GM23338 (cell line): ENCODE measurements around the gene UBE2I. TPM values are rescaled to one million over a fixed set of nuclear protein-coding genes. Genes with fewer than 3 reads are reported as not detected.
A peak's percentile ranks its signal among the peaks of the same experiment; 100 is the strongest.

Experiments
- ATAC-seq: fragments of 200-7000 bp; cut with Tn5 transposase; 3 replicates; pipeline ENCODE4 v1.9.1; 2020
- DNase-seq: peaks from one replicate; pipeline ENCODE4 v3.0.0-alpha.2; 2015; ENCODE audit warnings: low spot score
- H2AFZ ChIP-seq: fragments of 200-600 bp; sonication (generic); 2 replicates; pipeline ENCODE4 v1.8.0; 2016; ENCODE audit warnings: antibody characterized with exemption, mild to moderate bottlenecking, moderate library complexity
- H3F3A ChIP-seq: fragments of 200-600 bp; sonication (generic); replicated peaks from 2 replicates; pipeline ENCODE4 v1.8.0; 2017; ENCODE audit warnings: antibody characterized with exemption, mixed run types, low read depth
- H3K27ac ChIP-seq: fragments of 200-600 bp; sonication (generic); 2 replicates; pipeline ENCODE4 v1.6.1; 2016; ENCODE audit warnings: low read depth
- H3K27me3 ChIP-seq: fragments of 200-600 bp; sonication (generic); 2 replicates; pipeline ENCODE4 v1.8.0; 2016; ENCODE audit warnings: mild to moderate bottlenecking, mixed run types, moderate library complexity; ENCODE audit not compliant: insufficient read depth
- H3K36me3 ChIP-seq: fragments of 200-600 bp; sonication (generic); 2 replicates; pipeline ENCODE4 v1.8.0; 2016; ENCODE audit warnings: mild to moderate bottlenecking; ENCODE audit not compliant: insufficient read depth
- H3K4me1 ChIP-seq: fragments of 200-600 bp; sonication (generic); 2 replicates; pipeline ENCODE4 v1.8.0; 2016; ENCODE audit warnings: mild to moderate bottlenecking, moderate library complexity; ENCODE audit not compliant: insufficient read depth
- H3K4me2 ChIP-seq: fragments of 200-600 bp; sonication (generic); 2 replicates; pipeline ENCODE4 v1.7.1; 2017; ENCODE audit warnings: mixed run types
- H3K4me3 ChIP-seq: fragments of 200-600 bp; sonication (generic); 2 replicates; pipeline ENCODE4 v1.6.1; 2016; ENCODE audit warnings: mixed run types
- H3K79me2 ChIP-seq: fragments of 200-600 bp; sonication (generic); replicated peaks from 2 replicates; pipeline ENCODE4 v1.8.0; 2017; ENCODE audit warnings: mild to moderate bottlenecking; ENCODE audit not compliant: insufficient read depth
- H3K9me2 ChIP-seq: fragments of 200-600 bp; sonication (generic); 2 replicates; pipeline ENCODE4 v1.8.0; 2017; ENCODE audit not compliant: insufficient read depth
- H4K20me1 ChIP-seq: fragments of 200-600 bp; sonication (generic); replicated peaks from 2 replicates; pipeline ENCODE4 v1.8.0; 2017; ENCODE audit warnings: mild to moderate bottlenecking; ENCODE audit not compliant: insufficient read depth
- H3K27ac Mint-ChIP-seq: 2 replicates; pipeline ENCODE4 v1.8.0; 2020; ENCODE audit warnings: inconsistent platforms, mild to moderate bottlenecking, moderate library complexity, mixed read lengths
- H3K27me3 Mint-ChIP-seq: 3 replicates; pipeline ENCODE4 v1.8.0; 2022; ENCODE audit warnings: low read depth, mild to moderate bottlenecking, moderate library complexity, mixed read lengths, inconsistent platforms; ENCODE audit not compliant: insufficient read depth, poor library complexity
- H3K36me3 Mint-ChIP-seq: 3 replicates; pipeline ENCODE4 v1.8.0; 2021; ENCODE audit warnings: low read depth, mild to moderate bottlenecking, inconsistent platforms, moderate library complexity, mixed read lengths
- H3K4me1 Mint-ChIP-seq: 3 replicates; pipeline ENCODE4 v1.8.0; 2020; ENCODE audit warnings: mild to moderate bottlenecking, inconsistent platforms, mixed read lengths
- H3K4me3 Mint-ChIP-seq: 3 replicates; pipeline ENCODE4 v1.8.0; 2021; ENCODE audit warnings: moderate library complexity, mild to moderate bottlenecking, inconsistent platforms, mixed read lengths
- H3K9me3 Mint-ChIP-seq: 3 replicates; pipeline ENCODE4 v1.8.0; 2020; ENCODE audit warnings: moderate library complexity, mild to moderate bottlenecking, inconsistent platforms, mixed read lengths
- CREB1 ChIP-seq: fragments of 250-450 bp; sonication (Bioruptor Pico); IDR thresholded peaks from 2 replicates; pipeline ENCODE4 v1.5.0; 2020; ENCODE audit warnings: low read depth, mild to moderate bottlenecking, moderate library complexity
- CTCF ChIP-seq, 2 experiments: fragments of 200-600 bp in 1 of 2; sonication (generic) in 1 of 2; conservative IDR thresholded peaks; 2 replicates each; pipeline versions ENCODE4 v1.5.1 to v1.6.1; 2016 to 2017; ENCODE audit warnings: antibody characterized with exemption in 2 of 2, low read depth in 2 of 2, mild to moderate bottlenecking in 2 of 2, moderate library complexity in 1 of 2
- ETS1 ChIP-seq: IDR thresholded peaks from 2 replicates; pipeline ENCODE4 v1.6.1; 2016; ENCODE audit warnings: antibody characterized with exemption
- EZH2 ChIP-seq: fragments of 200-600 bp; sonication (generic); IDR thresholded peaks from one replicate; pipeline ENCODE4 v1.8.0; 2017; ENCODE audit warnings: antibody characterized with exemption, mild to moderate bottlenecking, low read depth; ENCODE audit not compliant: unreplicated experiment
- EZH2phosphoT487 ChIP-seq: fragments of 200-600 bp; sonication (generic); IDR thresholded peaks from one replicate; pipeline ENCODE4 v1.8.1; 2018; ENCODE audit warnings: antibody characterized with exemption; ENCODE audit not compliant: unreplicated experiment
- JUNB ChIP-seq: IDR thresholded peaks from one replicate; pipeline ENCODE4 v1.6.1; 2016; ENCODE audit warnings: antibody characterized with exemption; ENCODE audit not compliant: unreplicated experiment
- NANOG ChIP-seq: IDR thresholded peaks from 2 replicates; pipeline ENCODE4 v1.6.1; 2016; ENCODE audit warnings: antibody characterized with exemption, borderline replicate concordance
- POLR2AphosphoS5 ChIP-seq: IDR thresholded peaks from 2 replicates; pipeline ENCODE4 v1.6.1; 2016; ENCODE audit warnings: antibody characterized with exemption, low read depth
- STAT1 ChIP-seq: IDR thresholded peaks from one replicate; pipeline ENCODE4 v1.6.1; 2016; ENCODE audit warnings: antibody characterized with exemption; ENCODE audit not compliant: unreplicated experiment
- ZNF114 ChIP-seq: fragments of 250-450 bp; sonication (Bioruptor Pico); IDR thresholded peaks from 2 replicates; pipeline ENCODE4 v1.5.0; 2020; ENCODE audit warnings: mild to moderate bottlenecking, moderate library complexity
- ZNF331 ChIP-seq: fragments of 250-450 bp; sonication (Bioruptor Pico); IDR thresholded peaks from 2 replicates; pipeline ENCODE4 v1.5.0; 2020; ENCODE audit warnings: low read depth, mild to moderate bottlenecking, moderate library complexity
- polyA plus RNA-seq: library from polyadenylated mRNA; unstranded; fragments of >200 nt; fragmentation: Nextera tagmentation; extraction: Ambion mirVana; gene quantifications from 2 replicates; pipeline ENCODE4 v1.2.1, GENCODE V29; 2016
- total RNA-seq: library from RNA; depleted of rRNA; stranded (reverse); fragments of >200 nt; shearing (Covaris generic); gene quantifications from 2 replicates; pipeline ENCODE4 v1.2.3, GENCODE V29; 2014
- TF ChIP-seq, protein P1 (sequence below): fragments of 250-450 bp; sonication (Bioruptor Pico); IDR thresholded peaks from 2 replicates; pipeline ENCODE4 v1.5.0; 2020; ENCODE audit warnings: mild to moderate bottlenecking, moderate library complexity

Gene UBE2I
- total and polyA plus RNA-seq, 2 experiments from 2014 or later, result 116 to 220 TPM

GRCh38 chr16:1350691-1351090 lies 41.3 kb downstream of the UBE2I start (continued):
- no peak for TF ChIP-seq EZH2
- no peak for TF ChIP-seq ZNF114 (CRISPR knock-in tag)
- TF ChIP-seq EZH2phosphoT487, result no peak
- TF ChIP-seq ETS1, result no peak
- TF ChIP-seq NANOG, result no peak
- no peak for TF ChIP-seq STAT1

GRCh38 chr16:1351215-1351581 lies 41.8 kb downstream of the UBE2I start:
- Mint-ChIP-seq H3K27me3 (peaks cover 28% of the 10 kb centered on the region), H3K4me1 (peaks cover 6% of the 10 kb centered on the region), H3K27ac (no peak overlapping the region), H3K36me3 (peaks cover 4% of the 10 kb centered on the region; the same call in 2 of the 3 replicates), H3K9me3 (peaks cover 3% of the 10 kb centered on the region), H3K4me3 (peak overlapping the region; percentile 81)
- no peaks in the 10 kb centered on the region for H3K9me2 ChIP-seq
- H4K20me1 ChIP-seq, result peaks cover 4% of the 10 kb centered on the region; the same call in 1 of the 2 replicates
- H2AFZ ChIP-seq, result no peak overlapping the region
- H3K79me2 ChIP-seq, result peaks cover 35% of the 10 kb centered on the region
- H3K36me3 ChIP-seq, result no peaks in the 10 kb centered on the region; the same call in 1 of the 2 replicates
- H3F3A ChIP-seq, result no peaks in the 10 kb centered on the region; the same call in 1 of the 2 replicates
- DNase-seq (no peak), ATAC-seq (peak; percentile 33)
- peaks cover 7% of the 10 kb centered on the region; the same call in 1 of the 2 replicates for H3K4me1 ChIP-seq
- no peak overlapping the region for H3K27ac ChIP-seq
- peak overlapping the region; percentile 94 for H3K4me2 ChIP-seq
- H3K27me3 ChIP-seq, result no peaks in the 10 kb centered on the region
- peak overlapping the region; percentile 93 for H3K4me3 ChIP-seq
- TF ChIP-seq POLR2AphosphoS5, result no peak
- TF ChIP-seq CREB1 (CRISPR knock-in tag), result no peak
- no peak for TF ChIP-seq JUNB
- TF ChIP-seq STAT1, result no peak
- TF ChIP-seq EZH2phosphoT487, result no peak
- no peak for TF ChIP-seq EZH2
- TF ChIP-seq ETS1, result no peak
- no peak for TF ChIP-seq CTCF (conservative IDR thresholded peaks at IDR 0.05; ENCODE audit: low read depth in 2 of 2)
- TF ChIP-seq, protein P1, sequence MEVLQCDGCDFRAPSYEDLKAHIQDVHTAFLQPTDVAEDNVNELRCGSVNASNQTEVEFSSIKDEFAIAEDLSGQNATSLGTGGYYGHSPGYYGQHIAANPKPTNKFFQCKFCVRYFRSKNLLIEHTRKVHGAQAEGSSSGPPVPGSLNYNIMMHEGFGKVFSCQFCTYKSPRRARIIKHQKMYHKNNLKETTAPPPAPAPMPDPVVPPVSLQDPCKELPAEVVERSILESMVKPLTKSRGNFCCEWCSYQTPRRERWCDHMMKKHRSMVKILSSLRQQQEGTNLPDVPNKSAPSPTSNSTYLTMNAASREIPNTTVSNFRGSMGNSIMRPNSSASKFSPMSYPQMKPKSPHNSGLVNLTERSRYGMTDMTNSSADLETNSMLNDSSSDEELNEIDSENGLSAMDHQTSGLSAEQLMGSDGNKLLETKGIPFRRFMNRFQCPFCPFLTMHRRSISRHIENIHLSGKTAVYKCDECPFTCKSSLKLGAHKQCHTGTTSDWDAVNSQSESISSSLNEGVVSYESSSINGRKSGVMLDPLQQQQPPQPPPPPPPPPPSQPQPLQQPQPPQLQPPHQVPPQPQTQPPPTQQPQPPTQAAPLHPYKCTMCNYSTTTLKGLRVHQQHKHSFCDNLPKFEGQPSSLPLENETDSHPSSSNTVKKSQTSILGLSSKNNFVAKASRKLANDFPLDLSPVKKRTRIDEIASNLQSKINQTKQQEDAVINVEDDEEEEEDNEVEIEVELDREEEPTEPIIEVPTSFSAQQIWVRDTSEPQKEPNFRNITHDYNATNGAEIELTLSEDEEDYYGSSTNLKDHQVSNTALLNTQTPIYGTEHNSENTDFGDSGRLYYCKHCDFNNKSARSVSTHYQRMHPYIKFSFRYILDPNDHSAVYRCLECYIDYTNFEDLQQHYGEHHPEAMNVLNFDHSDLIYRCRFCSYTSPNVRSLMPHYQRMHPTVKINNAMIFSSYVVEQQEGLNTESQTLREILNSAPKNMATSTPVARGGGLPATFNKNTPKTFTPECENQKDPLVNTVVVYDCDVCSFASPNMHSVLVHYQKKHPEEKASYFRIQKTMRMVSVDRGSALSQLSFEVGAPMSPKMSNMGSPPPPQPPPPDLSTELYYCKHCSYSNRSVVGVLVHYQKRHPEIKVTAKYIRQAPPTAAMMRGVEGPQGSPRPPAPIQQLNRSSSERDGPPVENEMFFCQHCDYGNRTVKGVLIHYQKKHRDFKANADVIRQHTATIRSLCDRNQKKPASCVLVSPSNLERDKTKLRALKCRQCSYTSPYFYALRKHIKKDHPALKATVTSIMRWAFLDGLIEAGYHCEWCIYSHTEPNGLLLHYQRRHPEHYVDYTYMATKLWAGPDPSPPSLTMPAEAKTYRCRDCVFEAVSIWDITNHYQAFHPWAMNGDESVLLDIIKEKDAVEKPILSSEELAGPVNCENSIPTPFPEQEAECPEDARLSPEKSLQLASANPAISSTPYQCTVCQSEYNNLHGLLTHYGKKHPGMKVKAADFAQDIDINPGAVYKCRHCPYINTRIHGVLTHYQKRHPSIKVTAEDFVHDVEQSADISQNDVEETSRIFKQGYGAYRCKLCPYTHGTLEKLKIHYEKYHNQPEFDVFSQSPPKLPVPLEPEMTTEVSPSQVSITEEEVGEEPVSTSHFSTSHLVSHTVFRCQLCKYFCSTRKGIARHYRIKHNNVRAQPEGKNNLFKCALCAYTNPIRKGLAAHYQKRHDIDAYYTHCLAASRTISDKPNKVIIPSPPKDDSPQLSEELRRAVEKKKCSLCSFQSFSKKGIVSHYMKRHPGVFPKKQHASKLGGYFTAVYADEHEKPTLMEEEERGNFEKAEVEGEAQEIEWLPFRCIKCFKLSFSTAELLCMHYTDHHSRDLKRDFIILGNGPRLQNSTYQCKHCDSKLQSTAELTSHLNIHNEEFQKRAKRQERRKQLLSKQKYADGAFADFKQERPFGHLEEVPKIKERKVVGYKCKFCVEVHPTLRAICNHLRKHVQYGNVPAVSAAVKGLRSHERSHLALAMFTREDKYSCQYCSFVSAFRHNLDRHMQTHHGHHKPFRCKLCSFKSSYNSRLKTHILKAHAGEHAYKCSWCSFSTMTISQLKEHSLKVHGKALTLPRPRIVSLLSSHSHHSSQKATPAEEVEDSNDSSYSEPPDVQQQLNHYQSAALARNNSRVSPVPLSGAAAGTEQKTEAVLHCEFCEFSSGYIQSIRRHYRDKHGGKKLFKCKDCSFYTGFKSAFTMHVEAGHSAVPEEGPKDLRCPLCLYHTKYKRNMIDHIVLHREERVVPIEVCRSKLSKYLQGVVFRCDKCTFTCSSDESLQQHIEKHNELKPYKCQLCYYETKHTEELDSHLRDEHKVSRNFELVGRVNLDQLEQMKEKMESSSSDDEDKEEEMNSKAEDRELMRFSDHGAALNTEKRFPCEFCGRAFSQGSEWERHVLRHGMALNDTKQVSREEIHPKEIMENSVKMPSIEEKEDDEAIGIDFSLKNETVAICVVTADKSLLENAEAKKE (CRISPR knock-in tag), result no peak
- TF ChIP-seq ZNF114 (CRISPR knock-in tag), result no peak
- no peak for TF ChIP-seq ZNF331 (CRISPR knock-in tag)
